ENCODE measurements around the gene G0S2. TPM values are rescaled to one million over a fixed set of nuclear protein-coding genes. Genes with fewer than 3 reads are reported as not detected.

Gene G0S2
- total and polyA plus RNA-seq, 2 of the 4 experiments (the other 2 are of a cell fraction): 0.36 to 0.53 TPM

Other genes with a start within 250 kb of the G0S2 start
- gene CAMK1G, start 91.7 kb upstream of the G0S2 start, total RNA-seq (2012; rRNA removed): 0.72 and 0.83 TPM in 2 replicates
- gene CAMK1G, start 91.7 kb upstream of the G0S2 start, polyA plus RNA-seq (2012; rRNA removed): 1.8 and 2.1 TPM in 2 replicates
- gene LAMB3, start 23.0 kb upstream of the G0S2 start, total RNA-seq (2012; rRNA removed): 0.72 and 1.1 TPM in 2 replicates
- 1.6 and 2.1 TPM in 2 replicates for gene LAMB3, start 23.0 kb upstream of the G0S2 start, polyA plus RNA-seq (2012; rRNA removed)
- gene HSD11B1, start 29.4 kb downstream of the G0S2 start, total RNA-seq (2012; rRNA removed): 0.28 and 0.72 TPM in 2 replicates
- gene HSD11B1, start 29.4 kb downstream of the G0S2 start, polyA plus RNA-seq (2012; rRNA removed): 0.30 and 0.41 TPM in 2 replicates
- gene TRAF3IP3, start 80.6 kb downstream of the G0S2 start, total RNA-seq (2012; rRNA removed): 0.18 TPM in 1 of 2 replicates, not detected in the other
- 0.06 and 0.12 TPM in 2 replicates for gene TRAF3IP3, start 80.6 kb downstream of the G0S2 start, polyA plus RNA-seq (2012; rRNA removed)
- 4.2 and 4.3 TPM in 2 replicates for gene C1orf74, start 109.1 kb downstream of the G0S2 start, total RNA-seq (2012; rRNA removed)
- gene C1orf74, start 109.1 kb downstream of the G0S2 start, polyA plus RNA-seq (2012; rRNA removed): 0.79 and 1.1 TPM in 2 replicates
- 1.9 and 2.9 TPM in 2 replicates for gene IRF6, start 130.7 kb downstream of the G0S2 start, total RNA-seq (2012; rRNA removed)
- 1.2 and 1.7 TPM in 2 replicates for gene IRF6, start 130.7 kb downstream of the G0S2 start, polyA plus RNA-seq (2012; rRNA removed)
- gene UTP25, start 152.6 kb downstream of the G0S2 start, total RNA-seq (2012; rRNA removed): 17.2 and 17.4 TPM in 2 replicates
- 6.9 and 7.1 TPM in 2 replicates for gene UTP25, start 152.6 kb downstream of the G0S2 start, polyA plus RNA-seq (2012; rRNA removed)